ENCODE results near the gene SAP30BP. TPM values are rescaled to one million over a fixed set of nuclear protein-coding genes. Genes with fewer than 3 reads are reported as not detected.

The SAP30BP gene
- total RNA-seq, 4 donors from 2014 or later, result 65.3 to 117 (median 101) TPM

DNA sequence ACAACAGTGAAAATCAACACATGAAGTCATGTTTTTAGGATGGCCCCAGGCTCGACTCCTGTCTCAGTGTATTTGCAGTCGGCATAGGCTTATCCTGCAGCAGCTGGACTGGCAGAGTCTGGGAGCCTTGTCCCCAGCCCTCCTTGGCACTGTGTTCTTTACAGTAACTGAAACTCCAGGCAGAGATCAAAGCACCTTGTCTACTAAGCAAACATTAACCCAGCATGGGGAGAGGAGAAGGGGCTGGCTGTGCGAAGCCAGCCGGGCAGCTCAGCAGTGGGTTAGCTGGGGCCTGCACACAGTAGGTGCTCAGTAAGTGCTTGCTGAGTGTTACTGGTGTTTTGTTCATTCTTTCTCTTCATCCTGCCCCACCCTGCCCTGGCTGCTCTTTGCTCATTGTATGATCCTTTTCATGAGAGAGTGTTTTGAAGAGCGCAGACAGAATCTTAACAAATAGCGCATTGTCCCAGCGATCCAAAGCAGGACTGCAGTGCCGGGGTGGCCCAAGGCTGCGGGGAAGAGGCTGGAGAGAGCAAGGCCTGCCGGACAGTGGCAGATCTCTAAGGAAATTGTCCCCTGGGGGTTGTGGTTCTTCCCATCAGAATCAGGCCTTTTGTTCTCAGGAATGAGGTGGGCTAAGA, 30.6 kb downstream of the SAP30BP start:
- peaks cover 0 to 72% (median 4%) of the 10 kb centered on the region in 4 donors for H3K4me1 ChIP-seq
- no peak overlapping the region for H3K4me3 ChIP-seq
- peak in 1 of 3 donors; percentile 71 for DNase-seq
- no peaks in the 10 kb centered on the region for H3K9me3 ChIP-seq
- TF ChIP-seq, protein P1, sequence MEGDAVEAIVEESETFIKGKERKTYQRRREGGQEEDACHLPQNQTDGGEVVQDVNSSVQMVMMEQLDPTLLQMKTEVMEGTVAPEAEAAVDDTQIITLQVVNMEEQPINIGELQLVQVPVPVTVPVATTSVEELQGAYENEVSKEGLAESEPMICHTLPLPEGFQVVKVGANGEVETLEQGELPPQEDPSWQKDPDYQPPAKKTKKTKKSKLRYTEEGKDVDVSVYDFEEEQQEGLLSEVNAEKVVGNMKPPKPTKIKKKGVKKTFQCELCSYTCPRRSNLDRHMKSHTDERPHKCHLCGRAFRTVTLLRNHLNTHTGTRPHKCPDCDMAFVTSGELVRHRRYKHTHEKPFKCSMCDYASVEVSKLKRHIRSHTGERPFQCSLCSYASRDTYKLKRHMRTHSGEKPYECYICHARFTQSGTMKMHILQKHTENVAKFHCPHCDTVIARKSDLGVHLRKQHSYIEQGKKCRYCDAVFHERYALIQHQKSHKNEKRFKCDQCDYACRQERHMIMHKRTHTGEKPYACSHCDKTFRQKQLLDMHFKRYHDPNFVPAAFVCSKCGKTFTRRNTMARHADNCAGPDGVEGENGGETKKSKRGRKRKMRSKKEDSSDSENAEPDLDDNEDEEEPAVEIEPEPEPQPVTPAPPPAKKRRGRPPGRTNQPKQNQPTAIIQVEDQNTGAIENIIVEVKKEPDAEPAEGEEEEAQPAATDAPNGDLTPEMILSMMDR (IDR thresholded peaks at IDR 0.05), result no peak
- TF ChIP-seq POLR2A (IDR thresholded peaks at IDR 0.05), result no peak
- H3K27ac ChIP-seq, result peak overlapping the region in 3 of 4 donors; percentile 86 to 96 (median 91)
- H3K27me3 ChIP-seq, result no peaks in the 10 kb centered on the region
- peaks cover 0 to 59% (median 2%) of the 10 kb centered on the region in 3 donors for H3K36me3 ChIP-seq

DNA sequence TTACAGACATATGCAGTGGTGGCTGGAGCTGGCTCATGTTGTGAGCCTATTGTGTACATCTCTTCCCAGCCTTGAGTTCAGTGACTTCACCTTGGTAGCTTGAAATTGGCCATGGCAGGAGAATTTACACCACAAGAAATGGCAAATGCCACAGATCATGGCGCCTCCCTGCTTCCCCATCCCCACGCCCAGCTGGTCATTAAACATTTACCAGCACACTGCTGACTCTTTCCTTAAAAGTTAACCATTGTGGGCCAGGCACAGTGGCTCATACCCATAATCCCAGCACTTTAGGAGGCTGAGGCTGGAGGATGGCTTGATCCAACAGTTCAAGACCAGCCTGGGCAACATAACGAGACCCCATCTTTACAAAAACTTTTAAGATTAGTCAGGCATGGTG, 31.5 kb downstream of the SAP30BP start:
- peaks cover 0 to 59% (median 6%) of the 10 kb centered on the region in 3 donors for H3K36me3 ChIP-seq
- no peaks in the 10 kb centered on the region for H3K9me3 ChIP-seq
- H3K27me3 ChIP-seq, result no peaks in the 10 kb centered on the region
- no peak for DNase-seq
- no peak overlapping the region for H3K4me3 ChIP-seq
- peak overlapping the region in 3 of 4 donors; percentile 86 to 96 (median 91) for H3K27ac ChIP-seq
- H3K4me1 ChIP-seq, result peaks cover 0 to 63% (median 4%) of the 10 kb centered on the region in 4 donors
- no peak for TF ChIP-seq POLR2A (IDR thresholded peaks at IDR 0.05)
- TF ChIP-seq, protein P1 (IDR thresholded peaks at IDR 0.05), result no peak

DNA sequence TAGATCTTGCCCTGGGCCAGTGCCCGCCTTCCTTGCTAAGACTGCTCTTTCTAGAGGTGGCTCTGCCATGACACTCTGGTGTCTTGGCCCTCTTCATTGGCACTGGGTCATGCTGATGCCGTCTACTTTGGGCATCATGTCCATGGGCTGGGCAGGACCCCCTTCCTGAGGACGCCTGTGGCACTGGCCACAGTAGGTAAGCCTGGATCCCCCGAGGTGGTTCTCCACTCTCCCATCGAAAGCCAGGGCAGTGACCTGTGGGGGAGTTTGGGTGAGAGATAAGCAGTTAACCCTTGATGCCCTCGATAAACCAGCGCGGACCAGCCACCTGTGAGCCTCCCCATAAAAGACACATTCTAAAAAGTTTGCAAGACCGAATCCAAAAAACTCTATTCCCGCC, 34.1 kb downstream of the SAP30BP start:
- no peak overlapping the region for H3K4me3 ChIP-seq
- H3K27me3 ChIP-seq, result no peaks in the 10 kb centered on the region
- no peak for TF ChIP-seq POLR2A (IDR thresholded peaks at IDR 0.05)
- TF ChIP-seq, protein P1 (IDR thresholded peaks at IDR 0.05), result no peak
- peaks cover 0 to 42% (median 4%) of the 10 kb centered on the region in 4 donors for H3K4me1 ChIP-seq
- H3K9me3 ChIP-seq, result no peaks in the 10 kb centered on the region
- H3K36me3 ChIP-seq, result peaks cover 0 to 69% (median 6%) of the 10 kb centered on the region in 3 donors
- DNase-seq, result no peak
- peak overlapping the region in 3 of 4 donors; percentile 67 to 96 (median 91) for H3K27ac ChIP-seq

DNA sequence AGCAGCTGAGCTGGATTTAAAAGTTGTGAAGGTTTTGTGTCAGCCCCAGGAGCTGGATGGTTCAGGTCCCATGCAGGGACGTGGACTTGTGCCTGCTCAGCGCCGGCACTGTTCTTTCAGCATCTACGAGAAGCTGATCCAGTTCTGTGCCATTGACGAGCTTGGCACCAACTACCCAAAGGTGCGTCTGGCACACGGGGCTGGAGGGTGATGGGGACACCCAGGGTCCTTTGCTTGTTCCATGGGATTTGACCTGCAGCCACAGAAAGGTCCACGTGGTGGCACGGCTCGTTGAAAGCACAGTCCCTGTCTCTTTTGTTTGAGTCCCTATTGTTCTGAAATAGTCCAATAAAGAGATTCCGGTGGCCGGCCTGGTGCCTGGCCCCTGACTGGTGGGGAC, 36.1 kb downstream of the SAP30BP start:
- H3K36me3 ChIP-seq, result peaks cover 0 to 88% (median 6%) of the 10 kb centered on the region in 3 donors
- no peak for DNase-seq
- no peak for TF ChIP-seq POLR2A (IDR thresholded peaks at IDR 0.05)
- TF ChIP-seq, protein P1 (IDR thresholded peaks at IDR 0.05), result no peak
- H3K27me3 ChIP-seq, result no peaks in the 10 kb centered on the region
- H3K27ac ChIP-seq, result no peak overlapping the region
- no peaks in the 10 kb centered on the region for H3K9me3 ChIP-seq
- H3K4me1 ChIP-seq, result peaks cover 0 to 25% (median 2%) of the 10 kb centered on the region in 4 donors
- H3K4me3 ChIP-seq, result no peak overlapping the region

DNA sequence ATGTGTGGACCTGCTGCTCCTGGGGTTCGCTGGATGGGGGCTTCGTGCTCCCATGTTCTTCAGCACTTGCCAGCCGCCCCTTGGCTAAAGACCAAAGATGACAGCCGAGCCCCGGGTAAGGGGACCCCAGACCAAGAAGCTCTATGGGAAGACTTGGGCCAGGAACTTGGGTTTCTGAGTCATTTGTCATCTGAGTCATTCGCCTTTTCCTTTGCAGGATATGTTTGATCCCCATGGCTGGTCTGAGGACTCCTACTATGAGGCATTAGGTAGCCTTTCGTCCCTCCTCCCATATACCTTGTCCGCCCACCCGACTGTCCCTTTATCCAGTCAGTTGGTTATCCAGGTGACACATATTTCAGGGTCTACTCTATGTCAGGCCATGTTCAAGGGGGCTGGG, 36.5 kb downstream of the SAP30BP start:
- H3K27ac ChIP-seq, result no peak overlapping the region
- peaks cover 0 to 90% (median 6%) of the 10 kb centered on the region in 3 donors for H3K36me3 ChIP-seq
- H3K4me3 ChIP-seq, result no peak overlapping the region
- H3K9me3 ChIP-seq, result no peaks in the 10 kb centered on the region
- TF ChIP-seq POLR2A (IDR thresholded peaks at IDR 0.05), result no peak
- TF ChIP-seq, protein P1 (IDR thresholded peaks at IDR 0.05), result no peak
- H3K27me3 ChIP-seq, result no peaks in the 10 kb centered on the region
- DNase-seq, result no peak
- peaks cover 0 to 22% (median 2%) of the 10 kb centered on the region in 4 donors for H3K4me1 ChIP-seq

Measured in Peyer's patch (tissue), 4 donors.